HepG2 (cell line): Measurements from ENCODE around the gene PIP4K2B. TPM values are rescaled to one million over a fixed set of nuclear protein-coding genes. Genes with fewer than 3 reads are reported as not detected.

ENCODE experiments used
- CHCHD3 ChIP-seq: sonication (generic); formaldehyde crosslinking; IDR thresholded peaks from 2 replicates; pipeline ENCODE4 v1.8.0; 2022; ENCODE audit warnings: mild to moderate bottlenecking, missing genetic modification reagents, moderate library complexity
- GTF3A ChIP-seq: sonication (generic); formaldehyde crosslinking; conservative IDR thresholded peaks from 2 replicates; pipeline ENCODE4 v1.4.0; 2020; ENCODE audit warnings: mild to moderate bottlenecking, missing genetic modification reagents
- HIVEP1 ChIP-seq: sonication (generic); formaldehyde crosslinking; IDR thresholded peaks from 2 replicates; pipeline ENCODE4 v1.4.0; 2020; ENCODE audit warnings: mild to moderate bottlenecking, missing genetic modification reagents
- HOXA9 ChIP-seq: sonication (generic); formaldehyde crosslinking; IDR thresholded peaks from 2 replicates; pipeline ENCODE4 v1.8.1; 2022; ENCODE audit warnings: missing genetic modification reagents, mild to moderate bottlenecking, moderate library complexity, borderline replicate concordance
- KDM2A ChIP-seq: sonication (generic); formaldehyde crosslinking; IDR thresholded peaks from 2 replicates; pipeline ENCODE4 v1.4.0; 2020; ENCODE audit warnings: low read depth, missing genetic modification reagents, borderline replicate concordance
- KLF6 ChIP-seq: IDR thresholded peaks from 2 replicates; pipeline ENCODE4 v1.8.0; 2016; ENCODE audit warnings: missing biosample characterization, missing genetic modification reagents
- MAFK ChIP-seq, 2 experiments: IDR thresholded peaks in 1 of 2; conservative IDR thresholded peaks in 1 of 2; 2 replicates each; pipeline ENCODE4 v1.6.1; 2011; ENCODE audit warnings: improper control_type of control experiment in 2 of 2, low read length in 2 of 2
- PRDM4 ChIP-seq: sonication (generic); formaldehyde crosslinking; IDR thresholded peaks from 2 replicates; pipeline ENCODE4 v1.9.0; 2021; ENCODE audit warnings: missing genetic modification reagents, borderline replicate concordance
- SIX1 ChIP-seq: sonication (generic); formaldehyde crosslinking; IDR thresholded peaks from 2 replicates; pipeline ENCODE4 v1.4.0; 2020; ENCODE audit warnings: missing genetic modification reagents, borderline replicate concordance
- TMF1 ChIP-seq: sonication (generic); formaldehyde crosslinking; IDR thresholded peaks from 2 replicates; pipeline ENCODE4 v1.8.1; 2022; ENCODE audit warnings: low read depth, missing genetic modification reagents
- ZNF276 ChIP-seq: sonication (generic); formaldehyde crosslinking; IDR thresholded peaks from 2 replicates; pipeline ENCODE4 v1.4.0; 2020; ENCODE audit warnings: mild to moderate bottlenecking, low read depth, missing genetic modification reagents
- ZNF350 ChIP-seq: sonication (generic); formaldehyde crosslinking; IDR thresholded peaks from 2 replicates; pipeline ENCODE4 v1.4.0; 2020; ENCODE audit warnings: mild to moderate bottlenecking, low read depth, missing genetic modification reagents, borderline replicate concordance
- polyA plus RNA-seq, 8 experiments: library from polyadenylated mRNA; depleted of rRNA in 3 of 8; stranded (reverse) in 7 of 8; unstranded in 1 of 8; fragments of >200 nt; fragmentation: Illumina TruSeq in 4 of 8; extraction: Trizol in 4 of 8; gene quantifications; 2 replicates each; pipeline versions ENCODE4 v1.2.1 to v1.2.3, GENCODE V29; 2011 to 2016; ENCODE audit warnings: low read depth in 4 of 8, missing spikeins in 1 of 8, mixed read lengths in 1 of 8; ENCODE audit not compliant: insufficient read depth in 1 of 8
- total RNA-seq, 5 experiments: library from RNA; depleted of rRNA; stranded (reverse); fragments of >200 nt; fragmentation: Illumina TruSeq; extraction: Trizol; gene quantifications; 2 replicates each; pipeline ENCODE4 v1.2.3, GENCODE V29; 2016; ENCODE audit warnings: low read depth in 1 of 5
- TF ChIP-seq, protein P1 (sequence below): sonication (generic); formaldehyde crosslinking; conservative IDR thresholded peaks from 2 replicates; pipeline ENCODE4 v1.4.0; 2020; ENCODE audit warnings: mild to moderate bottlenecking, missing genetic modification reagents, moderate library complexity
- TF ChIP-seq, protein P2 (sequence below): sonication (generic); formaldehyde crosslinking; IDR thresholded peaks from 2 replicates; pipeline ENCODE4 v1.4.0; 2020; ENCODE audit warnings: missing genetic modification reagents
- TF ChIP-seq, protein P3 (sequence below): IDR thresholded peaks from 2 replicates; pipeline ENCODE4 v1.6.1; 2016

The PIP4K2B gene
- total and polyA plus RNA-seq, 2 of the 13 experiments (the other 11 are each of a cell fraction or from before 2014, with no cell fraction given), result 20.4 to 54.0 TPM

GRCh38 chr17:38749223-38750043 is 49.9 kb downstream of the PIP4K2B start (continued):
- TF ChIP-seq ZNF276 (CRISPR knock-in tag), result no peak
- TF ChIP-seq TMF1, result peak; percentile 73; the same call in 1 of the 2 replicates
- TF ChIP-seq, protein P1, sequence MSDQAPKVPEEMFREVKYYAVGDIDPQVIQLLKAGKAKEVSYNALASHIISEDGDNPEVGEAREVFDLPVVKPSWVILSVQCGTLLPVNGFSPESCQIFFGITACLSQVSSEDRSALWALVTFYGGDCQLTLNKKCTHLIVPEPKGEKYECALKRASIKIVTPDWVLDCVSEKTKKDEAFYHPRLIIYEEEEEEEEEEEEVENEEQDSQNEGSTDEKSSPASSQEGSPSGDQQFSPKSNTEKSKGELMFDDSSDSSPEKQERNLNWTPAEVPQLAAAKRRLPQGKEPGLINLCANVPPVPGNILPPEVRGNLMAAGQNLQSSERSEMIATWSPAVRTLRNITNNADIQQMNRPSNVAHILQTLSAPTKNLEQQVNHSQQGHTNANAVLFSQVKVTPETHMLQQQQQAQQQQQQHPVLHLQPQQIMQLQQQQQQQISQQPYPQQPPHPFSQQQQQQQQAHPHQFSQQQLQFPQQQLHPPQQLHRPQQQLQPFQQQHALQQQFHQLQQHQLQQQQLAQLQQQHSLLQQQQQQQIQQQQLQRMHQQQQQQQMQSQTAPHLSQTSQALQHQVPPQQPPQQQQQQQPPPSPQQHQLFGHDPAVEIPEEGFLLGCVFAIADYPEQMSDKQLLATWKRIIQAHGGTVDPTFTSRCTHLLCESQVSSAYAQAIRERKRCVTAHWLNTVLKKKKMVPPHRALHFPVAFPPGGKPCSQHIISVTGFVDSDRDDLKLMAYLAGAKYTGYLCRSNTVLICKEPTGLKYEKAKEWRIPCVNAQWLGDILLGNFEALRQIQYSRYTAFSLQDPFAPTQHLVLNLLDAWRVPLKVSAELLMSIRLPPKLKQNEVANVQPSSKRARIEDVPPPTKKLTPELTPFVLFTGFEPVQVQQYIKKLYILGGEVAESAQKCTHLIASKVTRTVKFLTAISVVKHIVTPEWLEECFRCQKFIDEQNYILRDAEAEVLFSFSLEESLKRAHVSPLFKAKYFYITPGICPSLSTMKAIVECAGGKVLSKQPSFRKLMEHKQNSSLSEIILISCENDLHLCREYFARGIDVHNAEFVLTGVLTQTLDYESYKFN, result peak; percentile 67
- peak; percentile 84 for TF ChIP-seq KDM2A (CRISPR knock-in tag)
- no peak for TF ChIP-seq MAFK (conservative IDR thresholded peaks at IDR 0.05 in 1 of 2, IDR thresholded peaks at IDR 0.05 in 1 of 2; ENCODE audit: low read length in 2 of 2)
- 0 out of 2 replicates have a peak, but pooled peaks have one; percentile 67 for TF ChIP-seq HOXA9 (CRISPR knock-in tag)
- peak; percentile 8; the same call in 1 of the 2 replicates for TF ChIP-seq SIX1 (CRISPR knock-in tag)
- TF ChIP-seq PRDM4 (CRISPR knock-in tag), result no peak
- 0 out of 2 replicates have a peak, but pooled peaks have one; percentile 50 for TF ChIP-seq CHCHD3 (CRISPR knock-in tag)
- TF ChIP-seq GTF3A (CRISPR knock-in tag), result no peak
- TF ChIP-seq, protein P2, sequence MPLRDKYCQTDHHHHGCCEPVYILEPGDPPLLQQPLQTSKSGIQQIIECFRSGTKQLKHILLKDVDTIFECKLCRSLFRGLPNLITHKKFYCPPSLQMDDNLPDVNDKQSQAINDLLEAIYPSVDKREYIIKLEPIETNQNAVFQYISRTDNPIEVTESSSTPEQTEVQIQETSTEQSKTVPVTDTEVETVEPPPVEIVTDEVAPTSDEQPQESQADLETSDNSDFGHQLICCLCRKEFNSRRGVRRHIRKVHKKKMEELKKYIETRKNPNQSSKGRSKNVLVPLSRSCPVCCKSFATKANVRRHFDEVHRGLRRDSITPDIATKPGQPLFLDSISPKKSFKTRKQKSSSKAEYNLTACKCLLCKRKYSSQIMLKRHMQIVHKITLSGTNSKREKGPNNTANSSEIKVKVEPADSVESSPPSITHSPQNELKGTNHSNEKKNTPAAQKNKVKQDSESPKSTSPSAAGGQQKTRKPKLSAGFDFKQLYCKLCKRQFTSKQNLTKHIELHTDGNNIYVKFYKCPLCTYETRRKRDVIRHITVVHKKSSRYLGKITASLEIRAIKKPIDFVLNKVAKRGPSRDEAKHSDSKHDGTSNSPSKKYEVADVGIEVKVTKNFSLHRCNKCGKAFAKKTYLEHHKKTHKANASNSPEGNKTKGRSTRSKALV, result peak; percentile 99
- 0 out of 2 replicates have a peak, but pooled peaks have one; percentile 26 for TF ChIP-seq KLF6
- TF ChIP-seq, protein P3, sequence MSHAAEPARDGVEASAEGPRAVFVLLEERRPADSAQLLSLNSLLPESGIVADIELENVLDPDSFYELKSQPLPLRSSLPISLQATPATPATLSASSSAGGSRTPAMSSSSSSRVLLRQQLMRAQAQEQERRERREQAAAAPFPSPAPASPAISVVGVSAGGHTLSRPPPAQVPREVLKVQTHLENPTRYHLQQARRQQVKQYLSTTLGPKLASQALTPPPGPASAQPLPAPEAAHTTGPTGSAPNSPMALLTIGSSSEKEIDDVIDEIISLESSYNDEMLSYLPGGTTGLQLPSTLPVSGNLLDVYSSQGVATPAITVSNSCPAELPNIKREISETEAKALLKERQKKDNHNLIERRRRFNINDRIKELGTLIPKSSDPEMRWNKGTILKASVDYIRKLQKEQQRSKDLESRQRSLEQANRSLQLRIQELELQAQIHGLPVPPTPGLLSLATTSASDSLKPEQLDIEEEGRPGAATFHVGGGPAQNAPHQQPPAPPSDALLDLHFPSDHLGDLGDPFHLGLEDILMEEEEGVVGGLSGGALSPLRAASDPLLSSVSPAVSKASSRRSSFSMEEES, result peak; percentile 86
- TF ChIP-seq ZNF350 (CRISPR knock-in tag), result peak; percentile 51; the same call in 1 of the 2 replicates
- no peak; the same call in 1 of the 2 replicates for TF ChIP-seq HIVEP1
